K562 (cell line): ENCODE measurements around the gene BMP6. TPM values are rescaled to one million over a fixed set of nuclear protein-coding genes. Genes with fewer than 3 reads are reported as not detected.
A peak's percentile ranks its signal among the peaks of the same experiment; 100 is the strongest.

Experiments used
- HNRNPK ChIP-seq: fragments of 200-400 bp; formaldehyde crosslinking; IDR thresholded peaks from one replicate; pipeline ENCODE4 v1.6.1; 2018; ENCODE audit warnings: mild to moderate bottlenecking, low read depth, low read length; ENCODE audit not compliant: poor library complexity, severe bottlenecking
- SMAD4 ChIP-seq: fragments of 250-450 bp; sonication (Bioruptor Pico); conservative IDR thresholded peaks from 2 replicates; pipeline ENCODE4 v1.8.0; 2021; ENCODE audit warnings: inconsistent platforms, mild to moderate bottlenecking, moderate library complexity
- SNRNP70 ChIP-seq: fragments of 200-400 bp; formaldehyde crosslinking; optimal IDR thresholded peaks from 2 replicates; pipeline ENCODE3; 2017; ENCODE audit warnings: low read depth, low read length
- SP1 ChIP-seq: sonication (generic); formaldehyde crosslinking; IDR thresholded peaks from 2 replicates; pipeline ENCODE4 v1.8.1; 2022; ENCODE audit warnings: mild to moderate bottlenecking, missing genetic modification reagents
- ZNF655 ChIP-seq: fragments of 250-450 bp; sonication (Bioruptor Pico); IDR thresholded peaks from 2 replicates; pipeline ENCODE4 v1.5.0; 2021
- polyA plus RNA-seq, 8 experiments: library from polyadenylated mRNA; depleted of rRNA in 4 of 8; stranded (reverse) in 5 of 8; unstranded in 3 of 8; fragments of >200 nt; fragmentation: Nextera tagmentation in 2 of 8; fragmentation: Illumina TruSeq in 1 of 8; extraction: Ambion mirVana in 2 of 8; extraction: Trizol in 1 of 8; gene quantifications; 2 replicates each; pipeline versions ENCODE4 v1.2.1 to v1.2.3, GENCODE V29; 2011 to 2014; ENCODE audit warnings: inconsistent platforms in 1 of 8, missing spikeins in 1 of 8
- total RNA-seq, 7 experiments: library from RNA; depleted of rRNA in 6 of 7; stranded (reverse); fragments of >200 nt in 6 of 7; fragmentation: Illumina TruSeq in 2 of 7; extraction: Trizol in 2 of 7; gene quantifications; 2 replicates each; pipeline versions ENCODE4 v1.2.1 to v1.2.3, GENCODE V29; 2011 to 2021; ENCODE audit warnings: low replicate concordance in 1 of 7
- TF ChIP-seq, protein P1 (sequence below), 2 experiments: fragments of 450-650 bp; formaldehyde crosslinking in 1 of 2; IDR thresholded peaks; 2 replicates each; pipeline versions ENCODE4 v1.4.0 to v1.6.1; 2014 to 2020; ENCODE audit warnings: mild to moderate bottlenecking in 2 of 2, borderline replicate concordance in 1 of 2, low read depth in 1 of 2
- TF ChIP-seq, protein P2 (sequence below): sonication (generic); formaldehyde crosslinking; IDR thresholded peaks from 2 replicates; pipeline ENCODE4 v1.8.0; 2023; ENCODE audit warnings: mild to moderate bottlenecking, missing genetic modification reagents
- TF ChIP-seq, protein P3 (sequence below), 2 experiments: fragments of 150-350 bp in 1 of 2; IDR thresholded peaks; 2 replicates each; pipeline ENCODE4 v1.6.1; 2012 to 2016; ENCODE audit warnings: low read depth in 2 of 2, low read length in 2 of 2, mild to moderate bottlenecking in 1 of 2, moderate library complexity in 1 of 2

BMP6 gene
- total and polyA plus RNA-seq, 9 of the 15 experiments (the other 6 are each of a cell fraction or from before 2014, with no cell fraction given), result 0.01 to 0.13 (median 0.06) TPM; not detected in 3

- TF ChIP-seq, protein P1, sequence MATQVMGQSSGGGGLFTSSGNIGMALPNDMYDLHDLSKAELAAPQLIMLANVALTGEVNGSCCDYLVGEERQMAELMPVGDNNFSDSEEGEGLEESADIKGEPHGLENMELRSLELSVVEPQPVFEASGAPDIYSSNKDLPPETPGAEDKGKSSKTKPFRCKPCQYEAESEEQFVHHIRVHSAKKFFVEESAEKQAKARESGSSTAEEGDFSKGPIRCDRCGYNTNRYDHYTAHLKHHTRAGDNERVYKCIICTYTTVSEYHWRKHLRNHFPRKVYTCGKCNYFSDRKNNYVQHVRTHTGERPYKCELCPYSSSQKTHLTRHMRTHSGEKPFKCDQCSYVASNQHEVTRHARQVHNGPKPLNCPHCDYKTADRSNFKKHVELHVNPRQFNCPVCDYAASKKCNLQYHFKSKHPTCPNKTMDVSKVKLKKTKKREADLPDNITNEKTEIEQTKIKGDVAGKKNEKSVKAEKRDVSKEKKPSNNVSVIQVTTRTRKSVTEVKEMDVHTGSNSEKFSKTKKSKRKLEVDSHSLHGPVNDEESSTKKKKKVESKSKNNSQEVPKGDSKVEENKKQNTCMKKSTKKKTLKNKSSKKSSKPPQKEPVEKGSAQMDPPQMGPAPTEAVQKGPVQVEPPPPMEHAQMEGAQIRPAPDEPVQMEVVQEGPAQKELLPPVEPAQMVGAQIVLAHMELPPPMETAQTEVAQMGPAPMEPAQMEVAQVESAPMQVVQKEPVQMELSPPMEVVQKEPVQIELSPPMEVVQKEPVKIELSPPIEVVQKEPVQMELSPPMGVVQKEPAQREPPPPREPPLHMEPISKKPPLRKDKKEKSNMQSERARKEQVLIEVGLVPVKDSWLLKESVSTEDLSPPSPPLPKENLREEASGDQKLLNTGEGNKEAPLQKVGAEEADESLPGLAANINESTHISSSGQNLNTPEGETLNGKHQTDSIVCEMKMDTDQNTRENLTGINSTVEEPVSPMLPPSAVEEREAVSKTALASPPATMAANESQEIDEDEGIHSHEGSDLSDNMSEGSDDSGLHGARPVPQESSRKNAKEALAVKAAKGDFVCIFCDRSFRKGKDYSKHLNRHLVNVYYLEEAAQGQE (IDR thresholded peaks at IDR 0.05; ENCODE audit: borderline replicate concordance), result no peak
- TF ChIP-seq, protein P1 (CRISPR knock-in tag; IDR thresholded peaks at IDR 0.05; ENCODE audit: low read depth), result no peak
- TF ChIP-seq ZNF655 (CRISPR knock-in tag) (no peak), SMAD4 (CRISPR knock-in tag) (peak; percentile 48; the same call in 1 of the 2 replicates), SNRNP70 (no peak), HNRNPK (no peak), SP1 (CRISPR knock-in tag) (no peak)
- TF ChIP-seq, protein P2, sequence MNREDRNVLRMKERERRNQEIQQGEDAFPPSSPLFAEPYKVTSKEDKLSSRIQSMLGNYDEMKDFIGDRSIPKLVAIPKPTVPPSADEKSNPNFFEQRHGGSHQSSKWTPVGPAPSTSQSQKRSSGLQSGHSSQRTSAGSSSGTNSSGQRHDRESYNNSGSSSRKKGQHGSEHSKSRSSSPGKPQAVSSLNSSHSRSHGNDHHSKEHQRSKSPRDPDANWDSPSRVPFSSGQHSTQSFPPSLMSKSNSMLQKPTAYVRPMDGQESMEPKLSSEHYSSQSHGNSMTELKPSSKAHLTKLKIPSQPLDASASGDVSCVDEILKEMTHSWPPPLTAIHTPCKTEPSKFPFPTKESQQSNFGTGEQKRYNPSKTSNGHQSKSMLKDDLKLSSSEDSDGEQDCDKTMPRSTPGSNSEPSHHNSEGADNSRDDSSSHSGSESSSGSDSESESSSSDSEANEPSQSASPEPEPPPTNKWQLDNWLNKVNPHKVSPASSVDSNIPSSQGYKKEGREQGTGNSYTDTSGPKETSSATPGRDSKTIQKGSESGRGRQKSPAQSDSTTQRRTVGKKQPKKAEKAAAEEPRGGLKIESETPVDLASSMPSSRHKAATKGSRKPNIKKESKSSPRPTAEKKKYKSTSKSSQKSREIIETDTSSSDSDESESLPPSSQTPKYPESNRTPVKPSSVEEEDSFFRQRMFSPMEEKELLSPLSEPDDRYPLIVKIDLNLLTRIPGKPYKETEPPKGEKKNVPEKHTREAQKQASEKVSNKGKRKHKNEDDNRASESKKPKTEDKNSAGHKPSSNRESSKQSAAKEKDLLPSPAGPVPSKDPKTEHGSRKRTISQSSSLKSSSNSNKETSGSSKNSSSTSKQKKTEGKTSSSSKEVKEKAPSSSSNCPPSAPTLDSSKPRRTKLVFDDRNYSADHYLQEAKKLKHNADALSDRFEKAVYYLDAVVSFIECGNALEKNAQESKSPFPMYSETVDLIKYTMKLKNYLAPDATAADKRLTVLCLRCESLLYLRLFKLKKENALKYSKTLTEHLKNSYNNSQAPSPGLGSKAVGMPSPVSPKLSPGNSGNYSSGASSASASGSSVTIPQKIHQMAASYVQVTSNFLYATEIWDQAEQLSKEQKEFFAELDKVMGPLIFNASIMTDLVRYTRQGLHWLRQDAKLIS (CRISPR knock-in tag), result no peak
- TF ChIP-seq, protein P3, sequence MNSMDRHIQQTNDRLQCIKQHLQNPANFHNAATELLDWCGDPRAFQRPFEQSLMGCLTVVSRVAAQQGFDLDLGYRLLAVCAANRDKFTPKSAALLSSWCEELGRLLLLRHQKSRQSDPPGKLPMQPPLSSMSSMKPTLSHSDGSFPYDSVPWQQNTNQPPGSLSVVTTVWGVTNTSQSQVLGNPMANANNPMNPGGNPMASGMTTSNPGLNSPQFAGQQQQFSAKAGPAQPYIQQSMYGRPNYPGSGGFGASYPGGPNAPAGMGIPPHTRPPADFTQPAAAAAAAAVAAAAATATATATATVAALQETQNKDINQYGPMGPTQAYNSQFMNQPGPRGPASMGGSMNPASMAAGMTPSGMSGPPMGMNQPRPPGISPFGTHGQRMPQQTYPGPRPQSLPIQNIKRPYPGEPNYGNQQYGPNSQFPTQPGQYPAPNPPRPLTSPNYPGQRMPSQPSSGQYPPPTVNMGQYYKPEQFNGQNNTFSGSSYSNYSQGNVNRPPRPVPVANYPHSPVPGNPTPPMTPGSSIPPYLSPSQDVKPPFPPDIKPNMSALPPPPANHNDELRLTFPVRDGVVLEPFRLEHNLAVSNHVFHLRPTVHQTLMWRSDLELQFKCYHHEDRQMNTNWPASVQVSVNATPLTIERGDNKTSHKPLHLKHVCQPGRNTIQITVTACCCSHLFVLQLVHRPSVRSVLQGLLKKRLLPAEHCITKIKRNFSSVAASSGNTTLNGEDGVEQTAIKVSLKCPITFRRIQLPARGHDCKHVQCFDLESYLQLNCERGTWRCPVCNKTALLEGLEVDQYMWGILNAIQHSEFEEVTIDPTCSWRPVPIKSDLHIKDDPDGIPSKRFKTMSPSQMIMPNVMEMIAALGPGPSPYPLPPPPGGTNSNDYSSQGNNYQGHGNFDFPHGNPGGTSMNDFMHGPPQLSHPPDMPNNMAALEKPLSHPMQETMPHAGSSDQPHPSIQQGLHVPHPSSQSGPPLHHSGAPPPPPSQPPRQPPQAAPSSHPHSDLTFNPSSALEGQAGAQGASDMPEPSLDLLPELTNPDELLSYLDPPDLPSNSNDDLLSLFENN (IDR thresholded peaks at IDR 0.05; ENCODE audit: low read depth in 2 of 2, low read length in 2 of 2), result no peak
These were observed 187.0 kb downstream of the BMP6 start (continued) for GRCh38 chr6:7912736-7913517.
